ENCODE measurements around the gene PML.

PML gene

GRCh38 chr15:74036271-74037170 lies 42.0 kb downstream of the PML start:
- Histone ChIP-seq H3K4me3 (ENCODE audit: low read depth in 1 of 5, low read length in 5 of 5) (no peak overlapping the region), H3K4me1 (ENCODE audit: control insufficient read depth in 5 of 5, insufficient read depth in 5 of 5, low read length in 5 of 5) (peaks cover 18 to 82% (median 52%) of the 10 kb centered on the region in 5 donors), H3K27me3 (ENCODE audit: control insufficient read depth in 5 of 5, insufficient read depth in 4 of 5, low read length in 5 of 5) (no peaks in the 10 kb centered on the region), H3K27ac (ENCODE audit: low read depth, low read length) (no peak overlapping the region), H3K9me3 (ENCODE audit: control insufficient read depth in 5 of 5, low read length in 5 of 5) (no peaks in the 10 kb centered on the region), H3K36me3 (ENCODE audit: control insufficient read depth in 5 of 5, insufficient read depth in 5 of 5, low read length in 5 of 5) (peaks cover 5 to 68% (median 54%) of the 10 kb centered on the region in 5 donors), H3K9ac (ENCODE audit: low read length in 5 of 5) (peak overlapping the region in 1 of 5 donors; percentile 8)

GRCh38 chr15:74037171-74038117 lies 42.9 kb downstream of the PML start:
- Histone ChIP-seq H3K4me1 (ENCODE audit: control insufficient read depth in 5 of 5, insufficient read depth in 5 of 5, low read length in 5 of 5) (peaks cover 19 to 79% (median 51%) of the 10 kb centered on the region in 5 donors), H3K27me3 (ENCODE audit: control insufficient read depth in 5 of 5, insufficient read depth in 4 of 5, low read length in 5 of 5) (no peaks in the 10 kb centered on the region), H3K9me3 (ENCODE audit: control insufficient read depth in 5 of 5, low read length in 5 of 5) (no peaks in the 10 kb centered on the region), H3K27ac (ENCODE audit: low read depth, low read length) (no peak overlapping the region), H3K4me3 (ENCODE audit: low read depth in 1 of 5, low read length in 5 of 5) (no peak overlapping the region), H3K9ac (ENCODE audit: low read length in 5 of 5) (no peak overlapping the region), H3K36me3 (ENCODE audit: control insufficient read depth in 5 of 5, insufficient read depth in 5 of 5, low read length in 5 of 5) (peaks cover 5 to 69% (median 57%) of the 10 kb centered on the region in 5 donors)

GRCh38 chr15:74038707-74039655 lies 44.5 kb downstream of the PML start:
- Histone ChIP-seq H3K27me3 (ENCODE audit: control insufficient read depth in 5 of 5, insufficient read depth in 4 of 5, low read length in 5 of 5) (no peaks in the 10 kb centered on the region), H3K4me3 (ENCODE audit: low read depth in 1 of 5, low read length in 5 of 5) (no peak overlapping the region), H3K9ac (ENCODE audit: low read length in 5 of 5) (peak overlapping the region in 1 of 5 donors; percentile 32), H3K4me1 (ENCODE audit: control insufficient read depth in 5 of 5, insufficient read depth in 5 of 5, low read length in 5 of 5) (peaks cover 19 to 82% (median 53%) of the 10 kb centered on the region in 5 donors), H3K36me3 (ENCODE audit: control insufficient read depth in 5 of 5, insufficient read depth in 5 of 5, low read length in 5 of 5) (peaks cover 0 to 69% (median 53%) of the 10 kb centered on the region in 5 donors), H3K27ac (ENCODE audit: low read depth, low read length) (peak overlapping the region; percentile 30), H3K9me3 (ENCODE audit: control insufficient read depth in 5 of 5, low read length in 5 of 5) (no peaks in the 10 kb centered on the region)

- Histone ChIP-seq H3K9me3 (ENCODE audit: control insufficient read depth in 5 of 5, low read length in 5 of 5) (no peaks in the 10 kb centered on the region), H3K4me1 (ENCODE audit: control insufficient read depth in 5 of 5, insufficient read depth in 5 of 5, low read length in 5 of 5) (peaks cover 20 to 89% (median 59%) of the 10 kb centered on the region in 5 donors), H3K4me3 (ENCODE audit: low read depth in 1 of 5, low read length in 5 of 5) (no peak overlapping the region), H3K36me3 (ENCODE audit: control insufficient read depth in 5 of 5, insufficient read depth in 5 of 5, low read length in 5 of 5) (peaks cover 0 to 69% (median 50%) of the 10 kb centered on the region in 5 donors), H3K9ac (ENCODE audit: low read length in 5 of 5) (no peak overlapping the region), H3K27me3 (ENCODE audit: control insufficient read depth in 5 of 5, insufficient read depth in 4 of 5, low read length in 5 of 5) (no peaks in the 10 kb centered on the region), H3K27ac (ENCODE audit: low read depth, low read length) (no peak overlapping the region)
Observed at GRCh38 chr15:74039656-74040010, 45.1 kb downstream of the PML start.

- Histone ChIP-seq H3K27ac (ENCODE audit: low read depth, low read length) (peak overlapping the region; percentile 80), H3K36me3 (ENCODE audit: control insufficient read depth in 5 of 5, insufficient read depth in 5 of 5, low read length in 5 of 5) (peaks cover 0 to 67% (median 49%) of the 10 kb centered on the region in 5 donors), H3K9me3 (ENCODE audit: control insufficient read depth in 5 of 5, low read length in 5 of 5) (no peaks in the 10 kb centered on the region), H3K4me3 (ENCODE audit: low read depth in 1 of 5, low read length in 5 of 5) (no peak overlapping the region), H3K4me1 (ENCODE audit: control insufficient read depth in 5 of 5, insufficient read depth in 5 of 5, low read length in 5 of 5) (peaks cover 20 to 93% (median 60%) of the 10 kb centered on the region in 5 donors), H3K9ac (ENCODE audit: low read length in 5 of 5) (no peak overlapping the region), H3K27me3 (ENCODE audit: control insufficient read depth in 5 of 5, insufficient read depth in 4 of 5, low read length in 5 of 5) (no peaks in the 10 kb centered on the region)
Observed at GRCh38 chr15:74040109-74040850, 45.8 kb downstream of the PML start.

- Histone ChIP-seq H3K27me3 (ENCODE audit: control insufficient read depth in 5 of 5, insufficient read depth in 4 of 5, low read length in 5 of 5) (no peaks in the 10 kb centered on the region), H3K9me3 (ENCODE audit: control insufficient read depth in 5 of 5, low read length in 5 of 5) (no peaks in the 10 kb centered on the region), H3K36me3 (ENCODE audit: control insufficient read depth in 5 of 5, insufficient read depth in 5 of 5, low read length in 5 of 5) (peaks cover 0 to 60% (median 39%) of the 10 kb centered on the region in 5 donors), H3K4me3 (ENCODE audit: low read depth in 1 of 5, low read length in 5 of 5) (no peak overlapping the region), H3K27ac (ENCODE audit: low read depth, low read length) (peak overlapping the region; percentile 80), H3K9ac (ENCODE audit: low read length in 5 of 5) (no peak overlapping the region), H3K4me1 (ENCODE audit: control insufficient read depth in 5 of 5, insufficient read depth in 5 of 5, low read length in 5 of 5) (peaks cover 20 to 86% (median 61%) of the 10 kb centered on the region in 5 donors)
Observed at GRCh38 chr15:74041311-74041756, 46.8 kb downstream of the PML start.

GRCh38 chr15:74041777-74042435 lies 47.4 kb downstream of the PML start:
- H3K27ac ChIP-seq (ENCODE audit: low read depth, low read length), result peak overlapping the region; percentile 80
- no peak overlapping the region for H3K9ac ChIP-seq (ENCODE audit: low read length in 5 of 5)
- H3K36me3 ChIP-seq (ENCODE audit: control insufficient read depth in 5 of 5, insufficient read depth in 5 of 5, low read length in 5 of 5), result peaks cover 0 to 54% (median 34%) of the 10 kb centered on the region in 5 donors
- H3K9me3 ChIP-seq (ENCODE audit: control insufficient read depth in 5 of 5, low read length in 5 of 5), result no peaks in the 10 kb centered on the region
- no peaks in the 10 kb centered on the region for H3K27me3 ChIP-seq (ENCODE audit: control insufficient read depth in 5 of 5, insufficient read depth in 4 of 5, low read length in 5 of 5)
- no peak overlapping the region for H3K4me3 ChIP-seq (ENCODE audit: low read depth in 1 of 5, low read length in 5 of 5)
- peaks cover 20 to 85% (median 62%) of the 10 kb centered on the region in 5 donors for H3K4me1 ChIP-seq (ENCODE audit: control insufficient read depth in 5 of 5, insufficient read depth in 5 of 5, low read length in 5 of 5)

- Histone ChIP-seq H3K27ac (ENCODE audit: low read depth, low read length) (no peak overlapping the region), H3K9me3 (ENCODE audit: control insufficient read depth in 5 of 5, low read length in 5 of 5) (no peaks in the 10 kb centered on the region), H3K4me3 (ENCODE audit: low read depth in 1 of 5, low read length in 5 of 5) (no peak overlapping the region), H3K9ac (ENCODE audit: low read length in 5 of 5) (peak overlapping the region in 1 of 5 donors; percentile 11), H3K27me3 (ENCODE audit: control insufficient read depth in 5 of 5, insufficient read depth in 4 of 5, low read length in 5 of 5) (no peaks in the 10 kb centered on the region), H3K36me3 (ENCODE audit: control insufficient read depth in 5 of 5, insufficient read depth in 5 of 5, low read length in 5 of 5) (peaks cover 0 to 45% (median 25%) of the 10 kb centered on the region in 5 donors), H3K4me1 (ENCODE audit: control insufficient read depth in 5 of 5, insufficient read depth in 5 of 5, low read length in 5 of 5) (peaks cover 20 to 85% (median 66%) of the 10 kb centered on the region in 5 donors)
Observed at GRCh38 chr15:74042603-74043424, 48.3 kb downstream of the PML start.
